HepG2 (cell line): ENCODE results near the gene TADA2B. TPM values are rescaled to one million over a fixed set of nuclear protein-coding genes. Genes with fewer than 3 reads are reported as not detected.

Source experiments
- EEA1 ChIP-seq: sonication (generic); formaldehyde crosslinking; IDR thresholded peaks from 2 replicates; pipeline ENCODE4 v1.5.1; 2020; ENCODE audit warnings: mild to moderate bottlenecking, missing genetic modification reagents, borderline replicate concordance
- FOSL2 ChIP-seq: sonication (generic); formaldehyde crosslinking; IDR thresholded peaks from 2 replicates; pipeline ENCODE4 v1.4.0; 2020; ENCODE audit warnings: missing genetic modification reagents
- HDAC1 ChIP-seq: sonication (generic); formaldehyde crosslinking; IDR thresholded peaks from 2 replicates; pipeline ENCODE4 v1.5.1; 2020; ENCODE audit warnings: mild to moderate bottlenecking, missing genetic modification reagents
- NFRKB ChIP-seq: fragments of 450-650 bp; IDR thresholded peaks from 2 replicates; pipeline ENCODE4 v1.6.1; 2017
- PCBP2 ChIP-seq: fragments of 200-400 bp; formaldehyde crosslinking; optimal IDR thresholded peaks from 2 replicates; pipeline ENCODE3; 2018; ENCODE audit warnings: low read length, low read depth; ENCODE audit not compliant: poor library complexity, severe bottlenecking
- TARDBP ChIP-seq: sonication (generic); formaldehyde crosslinking; IDR thresholded peaks from 2 replicates; pipeline ENCODE4 v1.8.0; 2022; ENCODE audit warnings: mild to moderate bottlenecking, missing genetic modification reagents
- TRAFD1 ChIP-seq: sonication (generic); formaldehyde crosslinking; IDR thresholded peaks from 2 replicates; pipeline ENCODE4 v1.5.1; 2020; ENCODE audit warnings: missing genetic modification reagents, mild to moderate bottlenecking, borderline replicate concordance
- U2AF2 ChIP-seq: fragments of 200-400 bp; formaldehyde crosslinking; IDR thresholded peaks from 2 replicates; pipeline ENCODE4 v1.6.1; 2017; ENCODE audit warnings: low read depth, mild to moderate bottlenecking, low read length
- ZNF567 ChIP-seq: sonication (generic); formaldehyde crosslinking; IDR thresholded peaks from 2 replicates; pipeline ENCODE4 v1.8.1; 2023; ENCODE audit warnings: mild to moderate bottlenecking, missing genetic modification reagents, borderline replicate concordance
- ZNF782 ChIP-seq: sonication (generic); formaldehyde crosslinking; IDR thresholded peaks from 2 replicates; pipeline ENCODE4 v1.4.0; 2020; ENCODE audit warnings: missing genetic modification reagents, mild to moderate bottlenecking, borderline replicate concordance
- ZNF878 ChIP-seq: sonication (generic); formaldehyde crosslinking; IDR thresholded peaks from 2 replicates; pipeline ENCODE4 v1.8.1; 2023; ENCODE audit warnings: mild to moderate bottlenecking, missing genetic modification reagents, moderate library complexity
- ZSCAN30 ChIP-seq: sonication (generic); formaldehyde crosslinking; IDR thresholded peaks from 2 replicates; pipeline ENCODE4 v1.5.0; 2020; ENCODE audit warnings: mild to moderate bottlenecking, missing genetic modification reagents
- polyA plus RNA-seq, 8 experiments: library from polyadenylated mRNA; depleted of rRNA in 3 of 8; stranded (reverse) in 7 of 8; unstranded in 1 of 8; fragments of >200 nt; fragmentation: Illumina TruSeq in 4 of 8; extraction: Trizol in 4 of 8; gene quantifications; 2 replicates each; pipeline versions ENCODE4 v1.2.1 to v1.2.3, GENCODE V29; 2011 to 2016; ENCODE audit warnings: low read depth in 4 of 8, missing spikeins in 1 of 8, mixed read lengths in 1 of 8; ENCODE audit not compliant: insufficient read depth in 1 of 8
- total RNA-seq, 5 experiments: library from RNA; depleted of rRNA; stranded (reverse); fragments of >200 nt; fragmentation: Illumina TruSeq; extraction: Trizol; gene quantifications; 2 replicates each; pipeline ENCODE4 v1.2.3, GENCODE V29; 2016; ENCODE audit warnings: low read depth in 1 of 5
- TF ChIP-seq, protein P1 (sequence below): sonication (generic); formaldehyde crosslinking; IDR thresholded peaks from 2 replicates; pipeline ENCODE4 v1.5.0; 2020; ENCODE audit warnings: missing genetic modification reagents
- TF ChIP-seq, protein P2 (sequence below): sonication (generic); formaldehyde crosslinking; IDR thresholded peaks from 2 replicates; pipeline ENCODE4 v1.8.0; 2022; ENCODE audit warnings: missing genetic modification reagents, mild to moderate bottlenecking, borderline replicate concordance
- TF ChIP-seq, protein P3 (sequence below): sonication (generic); formaldehyde crosslinking; IDR thresholded peaks from 2 replicates; pipeline ENCODE4 v1.5.1; 2020; ENCODE audit warnings: missing genetic modification reagents, mild to moderate bottlenecking, borderline replicate concordance
- TF ChIP-seq, protein P4 (sequence below): sonication (generic); formaldehyde crosslinking; IDR thresholded peaks from 2 replicates; pipeline ENCODE4 v1.4.0; 2020; ENCODE audit warnings: mild to moderate bottlenecking, missing genetic modification reagents, borderline replicate concordance

Gene TADA2B
- total and polyA plus RNA-seq, 2 of the 13 experiments (the other 11 are each of a cell fraction or from before 2014, with no cell fraction given), result 4.6 to 8.9 TPM

DNA sequence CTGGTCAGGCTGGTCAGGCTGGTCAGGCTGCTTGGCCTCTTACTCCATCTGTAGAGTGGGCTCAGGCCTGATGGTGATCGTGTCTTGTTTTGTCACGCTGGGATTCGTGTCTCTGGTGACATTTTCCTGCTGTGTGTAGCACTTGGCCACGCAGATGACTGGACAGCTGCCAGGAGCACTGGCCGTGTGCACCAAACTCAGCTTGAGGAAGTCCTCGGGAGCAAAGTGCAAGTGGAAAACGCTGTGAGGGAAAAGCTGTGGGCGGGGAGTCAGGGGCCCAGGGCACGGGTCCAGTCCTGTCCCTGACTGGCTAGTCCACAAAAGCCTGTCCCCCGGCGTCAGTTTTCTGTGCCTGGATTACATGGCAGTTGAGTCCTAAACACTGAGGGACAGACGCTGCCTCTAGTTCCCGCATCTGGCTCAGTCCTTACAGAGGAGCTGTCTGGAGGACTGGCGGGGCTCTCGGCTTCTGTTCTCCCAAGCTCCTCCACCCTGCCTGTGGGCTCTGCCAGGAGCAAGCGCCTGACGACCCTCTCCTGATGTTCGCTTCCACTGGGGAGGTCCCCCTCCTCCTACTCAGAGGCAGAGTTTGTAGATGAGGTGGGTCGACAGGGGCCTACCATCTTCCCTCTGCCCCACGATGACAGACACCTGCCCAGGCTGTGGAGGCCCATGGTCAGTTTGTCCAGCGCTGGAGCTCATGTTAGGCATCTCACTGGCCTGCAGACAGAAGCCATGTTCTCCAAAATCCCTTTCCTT is 60.6 kb downstream of the TADA2B start (continued):
- TF ChIP-seq ZSCAN30 (CRISPR knock-in tag), result no peak
- TF ChIP-seq ZNF878 (CRISPR knock-in tag), result no peak
- peak; percentile 11; the same call in 1 of the 2 replicates for TF ChIP-seq FOSL2 (CRISPR knock-in tag)
- TF ChIP-seq PCBP2, result no peak
- TF ChIP-seq, protein P1, sequence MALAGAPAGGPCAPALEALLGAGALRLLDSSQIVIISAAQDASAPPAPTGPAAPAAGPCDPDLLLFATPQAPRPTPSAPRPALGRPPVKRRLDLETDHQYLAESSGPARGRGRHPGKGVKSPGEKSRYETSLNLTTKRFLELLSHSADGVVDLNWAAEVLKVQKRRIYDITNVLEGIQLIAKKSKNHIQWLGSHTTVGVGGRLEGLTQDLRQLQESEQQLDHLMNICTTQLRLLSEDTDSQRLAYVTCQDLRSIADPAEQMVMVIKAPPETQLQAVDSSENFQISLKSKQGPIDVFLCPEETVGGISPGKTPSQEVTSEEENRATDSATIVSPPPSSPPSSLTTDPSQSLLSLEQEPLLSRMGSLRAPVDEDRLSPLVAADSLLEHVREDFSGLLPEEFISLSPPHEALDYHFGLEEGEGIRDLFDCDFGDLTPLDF, result no peak
- no peak for TF ChIP-seq U2AF2
- 0 out of 2 replicates have a peak, but pooled peaks have one; percentile 19 for TF ChIP-seq ZNF782 (CRISPR knock-in tag)
- no peak for TF ChIP-seq EEA1 (CRISPR knock-in tag)
- no peak for TF ChIP-seq NFRKB
- no peak for TF ChIP-seq TRAFD1
- TF ChIP-seq, protein P2, sequence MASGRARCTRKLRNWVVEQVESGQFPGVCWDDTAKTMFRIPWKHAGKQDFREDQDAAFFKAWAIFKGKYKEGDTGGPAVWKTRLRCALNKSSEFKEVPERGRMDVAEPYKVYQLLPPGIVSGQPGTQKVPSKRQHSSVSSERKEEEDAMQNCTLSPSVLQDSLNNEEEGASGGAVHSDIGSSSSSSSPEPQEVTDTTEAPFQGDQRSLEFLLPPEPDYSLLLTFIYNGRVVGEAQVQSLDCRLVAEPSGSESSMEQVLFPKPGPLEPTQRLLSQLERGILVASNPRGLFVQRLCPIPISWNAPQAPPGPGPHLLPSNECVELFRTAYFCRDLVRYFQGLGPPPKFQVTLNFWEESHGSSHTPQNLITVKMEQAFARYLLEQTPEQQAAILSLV (CRISPR knock-in tag), result no peak
- TF ChIP-seq, protein P3, sequence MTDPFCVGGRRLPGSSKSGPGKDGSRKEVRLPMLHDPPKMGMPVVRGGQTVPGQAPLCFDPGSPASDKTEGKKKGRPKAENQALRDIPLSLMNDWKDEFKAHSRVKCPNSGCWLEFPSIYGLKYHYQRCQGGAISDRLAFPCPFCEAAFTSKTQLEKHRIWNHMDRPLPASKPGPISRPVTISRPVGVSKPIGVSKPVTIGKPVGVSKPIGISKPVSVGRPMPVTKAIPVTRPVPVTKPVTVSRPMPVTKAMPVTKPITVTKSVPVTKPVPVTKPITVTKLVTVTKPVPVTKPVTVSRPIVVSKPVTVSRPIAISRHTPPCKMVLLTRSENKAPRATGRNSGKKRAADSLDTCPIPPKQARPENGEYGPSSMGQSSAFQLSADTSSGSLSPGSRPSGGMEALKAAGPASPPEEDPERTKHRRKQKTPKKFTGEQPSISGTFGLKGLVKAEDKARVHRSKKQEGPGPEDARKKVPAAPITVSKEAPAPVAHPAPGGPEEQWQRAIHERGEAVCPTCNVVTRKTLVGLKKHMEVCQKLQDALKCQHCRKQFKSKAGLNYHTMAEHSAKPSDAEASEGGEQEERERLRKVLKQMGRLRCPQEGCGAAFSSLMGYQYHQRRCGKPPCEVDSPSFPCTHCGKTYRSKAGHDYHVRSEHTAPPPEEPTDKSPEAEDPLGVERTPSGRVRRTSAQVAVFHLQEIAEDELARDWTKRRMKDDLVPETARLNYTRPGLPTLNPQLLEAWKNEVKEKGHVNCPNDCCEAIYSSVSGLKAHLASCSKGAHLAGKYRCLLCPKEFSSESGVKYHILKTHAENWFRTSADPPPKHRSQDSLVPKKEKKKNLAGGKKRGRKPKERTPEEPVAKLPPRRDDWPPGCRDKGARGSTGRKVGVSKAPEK (CRISPR knock-in tag), result no peak
- TF ChIP-seq TARDBP (CRISPR knock-in tag), result peak; percentile 93
- TF ChIP-seq HDAC1 (CRISPR knock-in tag), result peak; percentile 51; the same call in 1 of the 2 replicates
- TF ChIP-seq, protein P4, sequence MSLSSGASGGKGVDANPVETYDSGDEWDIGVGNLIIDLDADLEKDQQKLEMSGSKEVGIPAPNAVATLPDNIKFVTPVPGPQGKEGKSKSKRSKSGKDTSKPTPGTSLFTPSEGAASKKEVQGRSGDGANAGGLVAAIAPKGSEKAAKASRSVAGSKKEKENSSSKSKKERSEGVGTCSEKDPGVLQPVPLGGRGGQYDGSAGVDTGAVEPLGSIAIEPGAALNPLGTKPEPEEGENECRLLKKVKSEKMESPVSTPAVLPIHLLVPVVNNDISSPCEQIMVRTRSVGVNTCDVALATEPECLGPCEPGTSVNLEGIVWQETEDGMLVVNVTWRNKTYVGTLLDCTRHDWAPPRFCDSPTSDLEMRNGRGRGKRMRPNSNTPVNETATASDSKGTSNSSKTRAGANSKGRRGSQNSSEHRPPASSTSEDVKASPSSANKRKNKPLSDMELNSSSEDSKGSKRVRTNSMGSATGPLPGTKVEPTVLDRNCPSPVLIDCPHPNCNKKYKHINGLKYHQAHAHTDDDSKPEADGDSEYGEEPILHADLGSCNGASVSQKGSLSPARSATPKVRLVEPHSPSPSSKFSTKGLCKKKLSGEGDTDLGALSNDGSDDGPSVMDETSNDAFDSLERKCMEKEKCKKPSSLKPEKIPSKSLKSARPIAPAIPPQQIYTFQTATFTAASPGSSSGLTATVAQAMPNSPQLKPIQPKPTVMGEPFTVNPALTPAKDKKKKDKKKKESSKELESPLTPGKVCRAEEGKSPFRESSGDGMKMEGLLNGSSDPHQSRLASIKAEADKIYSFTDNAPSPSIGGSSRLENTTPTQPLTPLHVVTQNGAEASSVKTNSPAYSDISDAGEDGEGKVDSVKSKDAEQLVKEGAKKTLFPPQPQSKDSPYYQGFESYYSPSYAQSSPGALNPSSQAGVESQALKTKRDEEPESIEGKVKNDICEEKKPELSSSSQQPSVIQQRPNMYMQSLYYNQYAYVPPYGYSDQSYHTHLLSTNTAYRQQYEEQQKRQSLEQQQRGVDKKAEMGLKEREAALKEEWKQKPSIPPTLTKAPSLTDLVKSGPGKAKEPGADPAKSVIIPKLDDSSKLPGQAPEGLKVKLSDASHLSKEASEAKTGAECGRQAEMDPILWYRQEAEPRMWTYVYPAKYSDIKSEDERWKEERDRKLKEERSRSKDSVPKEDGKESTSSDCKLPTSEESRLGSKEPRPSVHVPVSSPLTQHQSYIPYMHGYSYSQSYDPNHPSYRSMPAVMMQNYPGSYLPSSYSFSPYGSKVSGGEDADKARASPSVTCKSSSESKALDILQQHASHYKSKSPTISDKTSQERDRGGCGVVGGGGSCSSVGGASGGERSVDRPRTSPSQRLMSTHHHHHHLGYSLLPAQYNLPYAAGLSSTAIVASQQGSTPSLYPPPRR, result no peak; the same call in 1 of the 2 replicates
- peak; percentile 55; the same call in 1 of the 2 replicates for TF ChIP-seq ZNF567 (CRISPR knock-in tag)
